GM23338 (cell line): ENCODE results near the gene SOS1. TPM values are rescaled to one million over a fixed set of nuclear protein-coding genes. Genes with fewer than 3 reads are reported as not detected.

ENCODE experiments used
- ATAC-seq: fragments of 200-7000 bp; cut with Tn5 transposase; 3 replicates; pipeline ENCODE4 v1.9.1; 2020
- DNase-seq: peaks from one replicate; pipeline ENCODE4 v3.0.0-alpha.2; 2015; ENCODE audit warnings: low spot score
- H2AFZ ChIP-seq: fragments of 200-600 bp; sonication (generic); 2 replicates; pipeline ENCODE4 v1.8.0; 2016; ENCODE audit warnings: antibody characterized with exemption, mild to moderate bottlenecking, moderate library complexity
- H3F3A ChIP-seq: fragments of 200-600 bp; sonication (generic); replicated peaks from 2 replicates; pipeline ENCODE4 v1.8.0; 2017; ENCODE audit warnings: antibody characterized with exemption, mixed run types, low read depth
- H3K27ac ChIP-seq: fragments of 200-600 bp; sonication (generic); 2 replicates; pipeline ENCODE4 v1.6.1; 2016; ENCODE audit warnings: low read depth
- H3K27me3 ChIP-seq: fragments of 200-600 bp; sonication (generic); 2 replicates; pipeline ENCODE4 v1.8.0; 2016; ENCODE audit warnings: mild to moderate bottlenecking, mixed run types, moderate library complexity; ENCODE audit not compliant: insufficient read depth
- H3K36me3 ChIP-seq: fragments of 200-600 bp; sonication (generic); 2 replicates; pipeline ENCODE4 v1.8.0; 2016; ENCODE audit warnings: mild to moderate bottlenecking; ENCODE audit not compliant: insufficient read depth
- H3K4me1 ChIP-seq: fragments of 200-600 bp; sonication (generic); 2 replicates; pipeline ENCODE4 v1.8.0; 2016; ENCODE audit warnings: mild to moderate bottlenecking, moderate library complexity; ENCODE audit not compliant: insufficient read depth
- H3K4me2 ChIP-seq: fragments of 200-600 bp; sonication (generic); 2 replicates; pipeline ENCODE4 v1.7.1; 2017; ENCODE audit warnings: mixed run types
- H3K4me3 ChIP-seq: fragments of 200-600 bp; sonication (generic); 2 replicates; pipeline ENCODE4 v1.6.1; 2016; ENCODE audit warnings: mixed run types
- H3K79me2 ChIP-seq: fragments of 200-600 bp; sonication (generic); replicated peaks from 2 replicates; pipeline ENCODE4 v1.8.0; 2017; ENCODE audit warnings: mild to moderate bottlenecking; ENCODE audit not compliant: insufficient read depth
- H3K9me2 ChIP-seq: fragments of 200-600 bp; sonication (generic); 2 replicates; pipeline ENCODE4 v1.8.0; 2017; ENCODE audit not compliant: insufficient read depth
- H4K20me1 ChIP-seq: fragments of 200-600 bp; sonication (generic); replicated peaks from 2 replicates; pipeline ENCODE4 v1.8.0; 2017; ENCODE audit warnings: mild to moderate bottlenecking; ENCODE audit not compliant: insufficient read depth
- H3K27ac Mint-ChIP-seq: 2 replicates; pipeline ENCODE4 v1.8.0; 2020; ENCODE audit warnings: inconsistent platforms, mild to moderate bottlenecking, moderate library complexity, mixed read lengths
- H3K27me3 Mint-ChIP-seq: 3 replicates; pipeline ENCODE4 v1.8.0; 2022; ENCODE audit warnings: low read depth, mild to moderate bottlenecking, moderate library complexity, mixed read lengths, inconsistent platforms; ENCODE audit not compliant: insufficient read depth, poor library complexity
- H3K36me3 Mint-ChIP-seq: 3 replicates; pipeline ENCODE4 v1.8.0; 2021; ENCODE audit warnings: low read depth, mild to moderate bottlenecking, inconsistent platforms, moderate library complexity, mixed read lengths
- H3K4me1 Mint-ChIP-seq: 3 replicates; pipeline ENCODE4 v1.8.0; 2020; ENCODE audit warnings: mild to moderate bottlenecking, inconsistent platforms, mixed read lengths
- H3K4me3 Mint-ChIP-seq: 3 replicates; pipeline ENCODE4 v1.8.0; 2021; ENCODE audit warnings: moderate library complexity, mild to moderate bottlenecking, inconsistent platforms, mixed read lengths
- H3K9me3 Mint-ChIP-seq: 3 replicates; pipeline ENCODE4 v1.8.0; 2020; ENCODE audit warnings: moderate library complexity, mild to moderate bottlenecking, inconsistent platforms, mixed read lengths
- CREB1 ChIP-seq: fragments of 250-450 bp; sonication (Bioruptor Pico); IDR thresholded peaks from 2 replicates; pipeline ENCODE4 v1.5.0; 2020; ENCODE audit warnings: low read depth, mild to moderate bottlenecking, moderate library complexity
- CTCF ChIP-seq, 2 experiments: fragments of 200-600 bp in 1 of 2; sonication (generic) in 1 of 2; conservative IDR thresholded peaks; 2 replicates each; pipeline versions ENCODE4 v1.5.1 to v1.6.1; 2016 to 2017; ENCODE audit warnings: antibody characterized with exemption in 2 of 2, low read depth in 2 of 2, mild to moderate bottlenecking in 2 of 2, moderate library complexity in 1 of 2
- ETS1 ChIP-seq: IDR thresholded peaks from 2 replicates; pipeline ENCODE4 v1.6.1; 2016; ENCODE audit warnings: antibody characterized with exemption
- EZH2 ChIP-seq: fragments of 200-600 bp; sonication (generic); IDR thresholded peaks from one replicate; pipeline ENCODE4 v1.8.0; 2017; ENCODE audit warnings: antibody characterized with exemption, mild to moderate bottlenecking, low read depth; ENCODE audit not compliant: unreplicated experiment
- EZH2phosphoT487 ChIP-seq: fragments of 200-600 bp; sonication (generic); IDR thresholded peaks from one replicate; pipeline ENCODE4 v1.8.1; 2018; ENCODE audit warnings: antibody characterized with exemption; ENCODE audit not compliant: unreplicated experiment
- JUNB ChIP-seq: IDR thresholded peaks from one replicate; pipeline ENCODE4 v1.6.1; 2016; ENCODE audit warnings: antibody characterized with exemption; ENCODE audit not compliant: unreplicated experiment
- NANOG ChIP-seq: IDR thresholded peaks from 2 replicates; pipeline ENCODE4 v1.6.1; 2016; ENCODE audit warnings: antibody characterized with exemption, borderline replicate concordance
- POLR2AphosphoS5 ChIP-seq: IDR thresholded peaks from 2 replicates; pipeline ENCODE4 v1.6.1; 2016; ENCODE audit warnings: antibody characterized with exemption, low read depth
- REST ChIP-seq: IDR thresholded peaks from one replicate; pipeline ENCODE4 v1.6.1; 2018; ENCODE audit warnings: antibody characterized with exemption; ENCODE audit not compliant: unreplicated experiment
- STAT1 ChIP-seq: IDR thresholded peaks from one replicate; pipeline ENCODE4 v1.6.1; 2016; ENCODE audit warnings: antibody characterized with exemption; ENCODE audit not compliant: unreplicated experiment
- ZNF114 ChIP-seq: fragments of 250-450 bp; sonication (Bioruptor Pico); IDR thresholded peaks from 2 replicates; pipeline ENCODE4 v1.5.0; 2020; ENCODE audit warnings: mild to moderate bottlenecking, moderate library complexity
- ZNF331 ChIP-seq: fragments of 250-450 bp; sonication (Bioruptor Pico); IDR thresholded peaks from 2 replicates; pipeline ENCODE4 v1.5.0; 2020; ENCODE audit warnings: low read depth, mild to moderate bottlenecking, moderate library complexity
- ZNF462 ChIP-seq: fragments of 250-450 bp; sonication (Bioruptor Pico); IDR thresholded peaks from 2 replicates; pipeline ENCODE4 v1.5.0; 2020; ENCODE audit warnings: mild to moderate bottlenecking, moderate library complexity
- polyA plus RNA-seq: library from polyadenylated mRNA; unstranded; fragments of >200 nt; fragmentation: Nextera tagmentation; extraction: Ambion mirVana; gene quantifications from 2 replicates; pipeline ENCODE4 v1.2.1, GENCODE V29; 2016
- total RNA-seq: library from RNA; depleted of rRNA; stranded (reverse); fragments of >200 nt; shearing (Covaris generic); gene quantifications from 2 replicates; pipeline ENCODE4 v1.2.3, GENCODE V29; 2014

The SOS1 gene
- total and polyA plus RNA-seq, 2 experiments from 2014 or later: 13.4 to 21.9 TPM

GRCh38 chr2:38968021-38968420, 152.8 kb downstream of the SOS1 start:
- Histone ChIP-seq H3K4me3 (no peak overlapping the region), H3F3A (no peaks in the 10 kb centered on the region), H3K27ac (no peak overlapping the region), H3K9me2 (0 out of 2 replicates have a peak, but pooled peaks cover 6% of the 10 kb centered on the region), H4K20me1 (no peaks in the 10 kb centered on the region), H3K4me1 (peaks cover 3% of the 10 kb centered on the region; the same call in 1 of the 2 replicates), H3K27me3 (no peaks in the 10 kb centered on the region), H3K79me2 (no peaks in the 10 kb centered on the region), H2AFZ (no peak overlapping the region), H3K4me2 (no peak overlapping the region), H3K36me3 (no peaks in the 10 kb centered on the region)
- Mint-ChIP-seq H3K9me3 (peaks cover 9% of the 10 kb centered on the region; the same call in 1 of the 3 replicates), H3K27me3 (no peaks in the 10 kb centered on the region), H3K4me3 (no peak overlapping the region), H3K4me1 (peaks cover 12% of the 10 kb centered on the region), H3K36me3 (no peaks in the 10 kb centered on the region), H3K27ac (no peak overlapping the region)
- DNase-seq: no peak
- no peak for ATAC-seq
- no peak for TF ChIP-seq ZNF462 (CRISPR knock-in tag)
- no peak for TF ChIP-seq ETS1
- TF ChIP-seq ZNF114: no peak
- TF ChIP-seq CTCF (conservative IDR thresholded peaks at IDR 0.05; ENCODE audit: low read depth in 2 of 2): no peak
- no peak for TF ChIP-seq EZH2phosphoT487
- no peak for TF ChIP-seq EZH2
- no peak for TF ChIP-seq ZNF331 (CRISPR knock-in tag)
- no peak for TF ChIP-seq CREB1
- no peak for TF ChIP-seq STAT1
- TF ChIP-seq REST: no peak
- TF ChIP-seq POLR2AphosphoS5: no peak
- no peak for TF ChIP-seq JUNB
- TF ChIP-seq NANOG: no peak
